IMR-90 (cell line): ENCODE data around the gene TTLL4. TPM values are rescaled to one million over a fixed set of nuclear protein-coding genes. Genes with fewer than 3 reads are reported as not detected.

Experiments used
- ATAC-seq: fragments of 200-7000 bp; cut with Tn5 transposase; 2 replicates; pipeline ENCODE4 v1.9.1; 2020; ENCODE audit warnings: low read depth, mild to moderate bottlenecking, moderate library complexity
- BruUV-seq: library from RNA; stranded (reverse); fragments of 400-500 nt; replicated peaks from 2 replicates; lab custom pipeline; 2021; lab: Mats Ljungman, UMichigan
- CTCF ChIA-PET: fragments of 300-600 bp; formaldehyde crosslinking; extraction: SDS; loops from one replicate; lab custom pipeline; 2021; ENCODE audit warnings: antibody characterized with exemption; lab: Yijun Ruan, JAX
- POLR2A ChIA-PET: fragments of 300-600 bp; sonication (Branson Sonifier 250); formaldehyde crosslinking; loops from one replicate; lab custom pipeline; 2022; ENCODE audit warnings: antibody characterized with exemption; ENCODE audit not compliant: unreplicated experiment; lab: Charles Lee
- DNase-seq: peaks from one replicate; pipeline ENCODE4 v3.0.0; 2013
- H2AFZ ChIP-seq: replicated peaks from 2 replicates; pipeline ENCODE3; 2013; ENCODE audit warnings: low read length, mild to moderate bottlenecking; ENCODE audit not compliant: poor library complexity
- H2AK5ac ChIP-seq: 2 replicates; pipeline ENCODE4 v1.6.1; 2013; ENCODE audit warnings: low read depth, low read length, inconsistent platforms
- H2AK9ac ChIP-seq: replicated peaks from 2 replicates; pipeline ENCODE3; 2013; ENCODE audit warnings: mild to moderate bottlenecking, low read depth, low read length, moderate library complexity; ENCODE audit not compliant: poor library complexity
- H2BK120ac ChIP-seq: 2 replicates; pipeline ENCODE4 v1.6.1; 2013; ENCODE audit warnings: low read depth, low read length, inconsistent platforms
- H2BK15ac ChIP-seq: 3 replicates; pipeline ENCODE4 v1.6.1; 2013; ENCODE audit warnings: low read depth, low read length, inconsistent platforms
- H2BK20ac ChIP-seq: 2 replicates; pipeline ENCODE4 v1.6.1; 2013; ENCODE audit warnings: low read depth, mild to moderate bottlenecking, inconsistent platforms, low read length, moderate library complexity
- H2BK5ac ChIP-seq: 2 replicates; pipeline ENCODE4 v1.6.1; 2013; ENCODE audit warnings: mild to moderate bottlenecking, low read depth, low read length, inconsistent platforms; ENCODE audit not compliant: poor library complexity, severe bottlenecking
- H3K14ac ChIP-seq: replicated peaks from 2 replicates; pipeline ENCODE4 v1.6.1; 2013; ENCODE audit warnings: low read depth, low read length, inconsistent platforms
- H3K18ac ChIP-seq: 2 replicates; pipeline ENCODE4 v1.6.1; 2013; ENCODE audit warnings: low read depth, low read length, control low read depth
- H3K23ac ChIP-seq: 2 replicates; pipeline ENCODE4 v1.6.1; 2013; ENCODE audit warnings: low read depth, low read length, inconsistent platforms
- H3K27ac ChIP-seq: 2 replicates; pipeline ENCODE4 v1.5.1; 2013; ENCODE audit warnings: mild to moderate bottlenecking, control low read depth, low read length; ENCODE audit not compliant: insufficient read depth
- H3K27me3 ChIP-seq: 2 replicates; pipeline ENCODE4 v1.6.1; 2013; ENCODE audit warnings: low read length; ENCODE audit not compliant: control insufficient read depth, insufficient read depth
- H3K36me3 ChIP-seq: 2 replicates; pipeline ENCODE4 v1.6.1; 2013; ENCODE audit warnings: low read length, mixed read lengths; ENCODE audit not compliant: control insufficient read depth, insufficient read depth
- H3K4ac ChIP-seq: 2 replicates; pipeline ENCODE4 v1.6.1; 2013; ENCODE audit warnings: low read depth, low read length, inconsistent platforms
- H3K4me1 ChIP-seq: 2 replicates; pipeline ENCODE4 v1.6.1; 2013; ENCODE audit warnings: low read length, mixed read lengths; ENCODE audit not compliant: control insufficient read depth, insufficient read depth
- H3K4me2 ChIP-seq: 2 replicates; pipeline ENCODE4 v1.6.1; 2013; ENCODE audit warnings: low read depth, mild to moderate bottlenecking, control low read depth, low read length, moderate library complexity
- H3K4me3 ChIP-seq: 2 replicates; pipeline ENCODE4 v1.5.1; 2013; ENCODE audit warnings: low read depth, mild to moderate bottlenecking, control low read depth, low read length, moderate library complexity; ENCODE audit not compliant: insufficient read depth
- H3K56ac ChIP-seq: 2 replicates; pipeline ENCODE4 v1.6.1; 2013; ENCODE audit warnings: low read length, inconsistent platforms; ENCODE audit not compliant: insufficient read depth; ENCODE audit errors: extremely low read depth
- H3K79me1 ChIP-seq, 2 experiments: 2 replicates each; pipeline ENCODE4 v1.6.1; 2013; ENCODE audit warnings: low read length in 2 of 2, inconsistent platforms in 1 of 2, low read depth in 1 of 2
- H3K9ac ChIP-seq: 2 replicates; pipeline ENCODE4 v1.6.1; 2013; ENCODE audit warnings: low read depth, low read length, control low read depth
- H3K9me1 ChIP-seq: 2 replicates; pipeline ENCODE4 v1.6.1; 2013; ENCODE audit warnings: low read length, inconsistent platforms; ENCODE audit not compliant: insufficient read depth
- H3K9me3 ChIP-seq: 2 replicates; pipeline ENCODE4 v1.6.1; 2013; ENCODE audit warnings: low read length; ENCODE audit not compliant: control insufficient read depth, insufficient read depth
- H4K20me1 ChIP-seq: 2 replicates; pipeline ENCODE4 v1.6.1; 2013; ENCODE audit warnings: low read length, inconsistent platforms; ENCODE audit not compliant: insufficient read depth
- H4K5ac ChIP-seq: 2 replicates; pipeline ENCODE4 v1.6.1; 2013; ENCODE audit warnings: mild to moderate bottlenecking, low read depth, low read length, control low read depth
- H4K8ac ChIP-seq, 2 experiments: 2 replicates each; pipeline ENCODE4 v1.6.1; 2013; ENCODE audit warnings: low read depth in 2 of 2, low read length in 2 of 2, control low read depth in 1 of 2, inconsistent platforms in 1 of 2
- H4K91ac ChIP-seq: 2 replicates; pipeline ENCODE4 v1.6.1; 2013; ENCODE audit warnings: low read depth, low read length, inconsistent platforms; ENCODE audit not compliant: insufficient read depth
- CEBPB ChIP-seq: IDR thresholded peaks from 2 replicates; pipeline ENCODE4 v1.6.1; 2012; ENCODE audit warnings: low read depth, low read length, improper control_type of control experiment
- CHD1 ChIP-seq: IDR thresholded peaks from 2 replicates; pipeline ENCODE4 v1.6.1; 2012; ENCODE audit warnings: low read depth, low read length, improper control_type of control experiment
- FOS ChIP-seq: fragments of 150-350 bp; IDR thresholded peaks from 2 replicates; pipeline ENCODE4 v1.6.1; 2016; ENCODE audit warnings: low read depth, low read length
- MAFK ChIP-seq: IDR thresholded peaks from 2 replicates; pipeline ENCODE4 v1.6.1; 2012; ENCODE audit warnings: low read depth, low read length, improper control_type of control experiment
- MAZ ChIP-seq: IDR thresholded peaks from 2 replicates; pipeline ENCODE4 v1.6.1; 2012; ENCODE audit warnings: low read depth, mild to moderate bottlenecking, low read length, improper control_type of control experiment, moderate library complexity, borderline replicate concordance
- MXI1 ChIP-seq: IDR thresholded peaks from 2 replicates; pipeline ENCODE4 v1.6.1; 2012; ENCODE audit warnings: low read depth, mild to moderate bottlenecking, low read length, moderate library complexity, borderline replicate concordance
- NFE2L2 ChIP-seq: fragments of 150-350 bp; IDR thresholded peaks from 2 replicates; pipeline ENCODE4 v1.6.1; 2016; ENCODE audit warnings: low read depth, mild to moderate bottlenecking, low read length
- POLR2A ChIP-seq: IDR thresholded peaks from 2 replicates; pipeline ENCODE4 v1.6.1; 2012; ENCODE audit warnings: mild to moderate bottlenecking, low read depth, low read length
- RAD21 ChIP-seq: IDR thresholded peaks from 2 replicates; pipeline ENCODE4 v1.6.1; 2012; ENCODE audit warnings: low read length, improper control_type of control experiment
- RFX5 ChIP-seq: IDR thresholded peaks from 2 replicates; pipeline ENCODE4 v1.8.0; 2012; ENCODE audit warnings: low read depth, mild to moderate bottlenecking, low read length, moderate library complexity
- WGBS, 2 experiments: methylation state at CpG; one replicate each; pipeline versions ENCODE4 v1.1.5 to v1.1.7; 2013; ENCODE audit warnings: missing lambda C conversion rate in 2 of 2; ENCODE audit not compliant: insufficient read length in 1 of 2; ENCODE audit errors: extremely low coverage in 2 of 2; 5-methylcytosine and 5-hydroxymethylcytosine counted together
- dilution Hi-C: fragments of 300-500 bp; cut with HindIII; formaldehyde crosslinking; loops from one replicate; pipeline ENCODE4 v1.14.3; 2018; ENCODE audit warnings: low sequenced_read_pairs; ENCODE audit not compliant: unreplicated experiment
- in situ Hi-C: fragments of 300-500 bp; cut with MboI; formaldehyde crosslinking; loops from 3 replicates; pipeline ENCODE4 v1.14.3; 2019; ENCODE audit warnings: low sequenced_read_pairs, inconsistent platforms, mixed read lengths
- intact Hi-C: fragments of 100-400 bp; cut with micrococcal nuclease; formaldehyde crosslinking; loops from 2 replicates; pipeline ENCODE4 v1.10.0; 2022
- polyA plus RNA-seq, 3 experiments: library from polyadenylated mRNA; depleted of rRNA; stranded (reverse); fragments of >200 nt; gene quantifications; 2 replicates each; pipeline ENCODE4 v1.2.3, GENCODE V29; 2012; ENCODE audit warnings: low replicate concordance in 1 of 3
- total RNA-seq: library from RNA; depleted of rRNA; stranded (reverse); fragments of >200 nt; gene quantifications from 2 replicates; pipeline ENCODE4 v1.2.3, GENCODE V29; 2012
- TF ChIP-seq, protein P1 (sequence below): conservative IDR thresholded peaks from 2 replicates; pipeline ENCODE4 v1.5.1; 2012; ENCODE audit warnings: mild to moderate bottlenecking, low read depth, low read length, improper control_type of control experiment
- TF ChIP-seq, protein P2 (sequence below): fragments of 150-350 bp; IDR thresholded peaks from 2 replicates; pipeline ENCODE4 v1.6.1; 2016; ENCODE audit warnings: low read depth, mild to moderate bottlenecking, low read length, moderate library complexity, borderline replicate concordance

Gene TTLL4
- total and polyA plus RNA-seq, 2 of the 4 experiments (the other 2 are of a cell fraction): 9.0 to 22.9 TPM

DNA sequence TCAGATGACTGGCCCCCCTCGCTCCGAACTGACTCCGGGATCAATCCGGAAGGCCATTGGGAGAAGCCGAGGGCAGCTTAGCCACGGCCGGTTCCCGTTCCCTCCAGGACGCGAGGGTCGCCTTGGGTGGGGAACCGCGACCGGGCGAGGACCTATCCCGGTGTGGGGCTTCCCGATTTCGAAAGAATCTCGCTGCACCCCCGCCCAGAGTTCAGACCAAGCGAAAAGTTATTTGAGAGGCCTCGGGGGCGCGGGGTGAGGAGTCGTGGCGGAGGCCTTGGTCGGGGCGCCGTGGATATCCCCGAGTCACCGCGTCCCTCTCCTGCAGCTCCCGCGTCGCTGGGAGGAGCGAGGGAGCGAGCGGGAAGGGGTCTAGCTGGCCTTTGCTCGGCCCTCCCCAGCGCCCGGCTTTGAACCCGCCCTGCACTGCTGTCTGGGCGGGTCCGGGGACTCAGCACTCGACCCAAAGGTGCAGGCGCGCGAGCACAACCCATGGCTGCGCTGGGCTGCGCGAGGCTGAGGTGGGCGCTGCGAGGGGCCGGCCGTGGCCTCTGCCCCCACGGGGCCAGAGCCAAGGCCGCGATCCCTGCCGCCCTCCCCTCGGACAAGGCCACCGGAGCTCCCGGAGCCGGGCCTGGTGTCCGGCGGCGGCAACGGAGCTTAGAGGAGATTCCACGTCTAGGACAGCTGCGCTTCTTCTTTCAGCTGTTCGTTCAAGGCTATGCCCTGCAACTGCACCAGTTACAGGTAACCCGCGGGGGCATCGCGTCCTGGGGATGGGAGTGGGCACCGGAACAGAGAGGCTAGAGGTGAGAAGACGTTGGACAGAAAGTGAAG, 71.3 kb downstream of the TTLL4 start, which contains the start of gene CYP27A1 (continued):
- TF ChIP-seq MAZ (no peak), MXI1 (no peak), POLR2A (no peak), FOS (no peak)

DNA sequence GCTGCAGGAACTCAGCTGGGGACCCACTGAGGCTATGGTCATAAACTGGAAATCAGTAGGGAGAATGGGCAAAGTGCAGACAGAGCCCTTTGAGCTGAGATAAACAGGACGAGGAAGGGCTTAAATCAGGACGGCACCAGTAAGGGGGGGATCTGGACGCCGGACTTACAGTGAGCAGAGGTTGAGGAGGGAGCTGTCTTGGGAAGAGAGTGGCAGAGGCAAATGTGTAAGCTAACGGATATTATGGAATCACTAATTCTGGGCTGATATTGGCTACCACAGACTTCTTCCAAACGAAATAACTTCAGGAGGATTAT, 71.9 kb downstream of the TTLL4 start:
- Histone ChIP-seq H3K27me3 (no peaks in the 10 kb centered on the region), H4K5ac (peak overlapping the region; percentile 69), H3K23ac (peak overlapping the region; percentile 68; the same call in 1 of the 2 replicates), H2BK15ac (no peak overlapping the region), H2BK120ac (peak overlapping the region; percentile 12; the same call in 1 of the 2 replicates), H3K4ac (peak overlapping the region; percentile 68), H4K91ac (peak overlapping the region; percentile 19; the same call in 1 of the 2 replicates), H3K9me1 (peaks cover 3% of the 10 kb centered on the region; the same call in 1 of the 2 replicates), H4K20me1 (no peaks in the 10 kb centered on the region), H3K4me1 (peaks cover 3% of the 10 kb centered on the region; the same call in 1 of the 2 replicates), H2BK5ac (no peak overlapping the region), H3K56ac (no peak overlapping the region; the same call in 1 of the 2 replicates), H3K79me1 (peaks cover 0 to 5% of the 10 kb centered on the region in 2 experiments; a peak in 2 of 4 replicates), H2BK20ac (no peak overlapping the region), H3K27ac (no peak overlapping the region), H3K9me3 (no peaks in the 10 kb centered on the region), H2AFZ (peak overlapping the region; percentile 97), H3K4me3 (peak overlapping the region; percentile 44), H3K4me2 (peak overlapping the region; percentile 86), H2AK5ac (peak overlapping the region; percentile 43; the same call in 1 of the 2 replicates), H4K8ac (peak overlapping the region; percentile 70 to 91; a peak in 2 of 4 replicates), H3K18ac (no peak overlapping the region), H3K9ac (peak overlapping the region; percentile 55), H3K14ac (peak overlapping the region; percentile 60; the same call in 1 of the 2 replicates), H3K36me3 (0 out of 2 replicates have a peak, but pooled peaks cover 2% of the 10 kb centered on the region), H2AK9ac (peak overlapping the region; percentile 62)
- intact Hi-C loops: loop anchor here (5.0 kb wide), 1 partner anchor 55 kb away; no protein-coding TSS in a partner anchor
- dilution Hi-C loops: no loop called here
- no peak for TF ChIP-seq FOS
- TF ChIP-seq, protein P1, sequence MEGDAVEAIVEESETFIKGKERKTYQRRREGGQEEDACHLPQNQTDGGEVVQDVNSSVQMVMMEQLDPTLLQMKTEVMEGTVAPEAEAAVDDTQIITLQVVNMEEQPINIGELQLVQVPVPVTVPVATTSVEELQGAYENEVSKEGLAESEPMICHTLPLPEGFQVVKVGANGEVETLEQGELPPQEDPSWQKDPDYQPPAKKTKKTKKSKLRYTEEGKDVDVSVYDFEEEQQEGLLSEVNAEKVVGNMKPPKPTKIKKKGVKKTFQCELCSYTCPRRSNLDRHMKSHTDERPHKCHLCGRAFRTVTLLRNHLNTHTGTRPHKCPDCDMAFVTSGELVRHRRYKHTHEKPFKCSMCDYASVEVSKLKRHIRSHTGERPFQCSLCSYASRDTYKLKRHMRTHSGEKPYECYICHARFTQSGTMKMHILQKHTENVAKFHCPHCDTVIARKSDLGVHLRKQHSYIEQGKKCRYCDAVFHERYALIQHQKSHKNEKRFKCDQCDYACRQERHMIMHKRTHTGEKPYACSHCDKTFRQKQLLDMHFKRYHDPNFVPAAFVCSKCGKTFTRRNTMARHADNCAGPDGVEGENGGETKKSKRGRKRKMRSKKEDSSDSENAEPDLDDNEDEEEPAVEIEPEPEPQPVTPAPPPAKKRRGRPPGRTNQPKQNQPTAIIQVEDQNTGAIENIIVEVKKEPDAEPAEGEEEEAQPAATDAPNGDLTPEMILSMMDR: no peak
- no peak for TF ChIP-seq POLR2A
- TF ChIP-seq RFX5: no peak
- TF ChIP-seq CEBPB: no peak
- no peak for TF ChIP-seq NFE2L2
- TF ChIP-seq, protein P2, sequence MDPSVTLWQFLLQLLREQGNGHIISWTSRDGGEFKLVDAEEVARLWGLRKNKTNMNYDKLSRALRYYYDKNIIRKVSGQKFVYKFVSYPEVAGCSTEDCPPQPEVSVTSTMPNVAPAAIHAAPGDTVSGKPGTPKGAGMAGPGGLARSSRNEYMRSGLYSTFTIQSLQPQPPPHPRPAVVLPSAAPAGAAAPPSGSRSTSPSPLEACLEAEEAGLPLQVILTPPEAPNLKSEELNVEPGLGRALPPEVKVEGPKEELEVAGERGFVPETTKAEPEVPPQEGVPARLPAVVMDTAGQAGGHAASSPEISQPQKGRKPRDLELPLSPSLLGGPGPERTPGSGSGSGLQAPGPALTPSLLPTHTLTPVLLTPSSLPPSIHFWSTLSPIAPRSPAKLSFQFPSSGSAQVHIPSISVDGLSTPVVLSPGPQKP: no peak
- TF ChIP-seq MAFK: no peak
- TF ChIP-seq CHD1: no peak
- no peak for TF ChIP-seq RAD21
- BruUV-seq: no TSS peak
- POLR2A ChIA-PET: interaction anchor here (0.8 kb wide), 1 partner anchor 123 kb away, joined by 4 read pairs; the partner anchor contains the start of genes BCS1L and ZNF142
- 48% methylated on average over 4 of the region's 6 CpGs; no CpG with 5 or more reads in 1 of the 2 experiments for WGBS, 2 experiments
- no peak for DNase-seq
- CTCF ChIA-PET: interaction anchor here (1.6 kb wide), 1 partner anchor 12 kb away, joined by 4 read pairs; no protein-coding TSS in a partner anchor
- in situ Hi-C loops: no loop called here
- peak; percentile 10; the same call in 1 of the 2 replicates for ATAC-seq
